Stimulated activated CD4-positive, alpha-beta T cell treated with anti-CD3 and anti-CD28 coated beads, Interleukin-4, amount 100 ng/mL, for 24 hours (primary cell): ENCODE results near the gene TRPM4.

Source experiments
- DNase-seq: peaks from one replicate; pipeline ENCODE4 v3.0.0-alpha.2; 2020

The TRPM4 gene

DNA sequence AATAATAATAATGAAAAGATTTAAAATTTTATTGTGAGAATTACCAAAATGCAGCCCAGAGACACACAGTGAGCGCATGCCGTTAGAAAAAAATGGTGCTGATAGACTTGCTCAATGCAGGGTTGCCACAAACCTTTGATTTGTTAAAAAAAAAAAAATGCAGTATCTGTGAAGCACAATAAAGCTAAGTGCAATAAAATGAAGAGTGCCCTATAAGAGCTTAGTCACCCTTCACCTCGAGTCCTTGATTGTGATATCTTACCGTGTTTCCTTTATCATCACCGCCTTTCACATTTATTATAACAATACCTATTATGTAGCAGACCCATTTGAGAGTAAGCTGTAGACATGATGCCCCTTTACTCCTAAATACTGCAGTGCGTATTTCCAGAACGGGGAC is 84.2 kb downstream of the TRPM4 start:
- no peak for DNase-seq

DNA sequence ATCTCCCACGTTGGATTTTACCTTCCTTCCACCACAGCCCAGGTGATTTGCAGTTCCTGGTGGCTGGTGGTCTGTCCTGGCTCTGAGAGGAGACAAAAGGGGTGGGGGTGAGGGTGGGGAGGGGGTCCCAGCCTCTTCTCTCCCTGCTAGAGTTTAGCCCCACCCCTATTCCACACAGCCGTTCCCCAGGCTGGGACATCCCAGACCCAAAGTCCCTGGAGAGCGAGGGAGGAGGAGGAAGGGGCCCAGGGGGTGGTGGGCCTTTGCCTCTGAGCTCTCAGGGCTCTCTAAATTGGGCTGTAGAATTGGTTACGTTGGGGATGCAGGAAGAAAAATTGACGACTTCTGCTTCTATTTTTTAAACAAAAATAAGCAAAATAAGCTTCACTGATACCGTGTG is 85.5 kb downstream of the TRPM4 start:
- DNase-seq = no peak

- DNase-seq = no peak
Observed at GRCh38 chr19:49243726-49244125, 86.1 kb downstream of the TRPM4 start.

DNA sequence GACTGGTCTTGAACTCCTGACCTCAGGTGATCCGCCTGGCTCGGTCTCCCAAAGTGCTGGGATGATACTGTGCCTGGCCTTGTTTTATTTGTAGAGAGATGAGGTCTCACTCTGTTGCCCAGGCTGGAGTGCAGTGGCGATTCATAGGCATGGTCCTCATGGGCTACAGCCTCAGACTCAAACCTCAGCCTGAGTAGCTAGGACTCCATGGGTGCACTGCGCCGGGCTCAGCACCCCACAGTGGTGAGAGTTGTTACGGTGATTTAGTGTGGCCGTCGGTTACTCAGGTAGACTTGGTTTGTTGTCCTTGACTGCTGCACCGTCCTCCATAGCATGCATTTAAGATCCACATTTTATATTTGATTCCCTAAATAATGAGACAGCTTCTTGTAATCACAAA is 86.7 kb downstream of the TRPM4 start:
- no peak for DNase-seq

DNA sequence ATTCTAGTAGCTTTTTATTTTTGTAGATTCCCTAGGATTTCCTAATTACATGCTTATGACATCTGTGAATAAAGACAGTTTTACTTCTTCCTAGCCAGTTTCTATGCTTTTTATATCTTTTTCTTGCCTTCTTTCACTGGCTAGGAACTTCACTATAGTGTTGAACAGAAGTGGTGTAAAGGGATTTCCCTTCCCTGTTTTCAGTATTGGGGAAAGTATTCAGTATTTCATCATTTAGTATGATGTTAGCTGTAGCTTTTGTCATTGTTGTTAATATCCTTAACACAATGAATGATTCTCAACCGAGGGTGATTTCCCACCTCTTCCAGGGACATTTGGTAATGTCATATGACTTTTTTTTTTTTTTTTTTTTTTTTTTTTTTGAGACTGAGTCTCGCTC is 90.1 kb downstream of the TRPM4 start:
- no peak for DNase-seq

GRCh38 chr19:49249933-49250332 is 92.3 kb downstream of the TRPM4 start:
- no peak for DNase-seq

DNA sequence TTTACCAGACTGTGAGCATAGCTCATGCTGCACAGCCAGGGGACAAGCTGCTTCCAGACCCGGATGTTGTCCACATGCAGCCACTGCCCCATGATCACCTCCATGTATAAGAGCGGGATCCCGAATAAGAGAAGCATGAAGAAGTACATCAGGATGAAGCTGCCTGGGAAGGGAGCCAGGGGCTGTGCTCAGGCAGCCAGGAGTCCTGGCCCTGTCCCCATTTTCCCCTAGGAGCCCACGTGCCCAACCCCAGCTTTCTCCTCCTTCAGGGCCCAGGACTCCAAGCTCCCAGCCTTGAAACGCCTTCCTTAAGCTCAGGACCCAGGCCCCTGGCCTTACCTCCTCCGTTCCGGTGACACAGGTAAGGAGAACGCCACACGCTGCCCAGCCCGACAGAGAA is 98.1 kb downstream of the TRPM4 start:
- DNase-seq = no peak

DNA sequence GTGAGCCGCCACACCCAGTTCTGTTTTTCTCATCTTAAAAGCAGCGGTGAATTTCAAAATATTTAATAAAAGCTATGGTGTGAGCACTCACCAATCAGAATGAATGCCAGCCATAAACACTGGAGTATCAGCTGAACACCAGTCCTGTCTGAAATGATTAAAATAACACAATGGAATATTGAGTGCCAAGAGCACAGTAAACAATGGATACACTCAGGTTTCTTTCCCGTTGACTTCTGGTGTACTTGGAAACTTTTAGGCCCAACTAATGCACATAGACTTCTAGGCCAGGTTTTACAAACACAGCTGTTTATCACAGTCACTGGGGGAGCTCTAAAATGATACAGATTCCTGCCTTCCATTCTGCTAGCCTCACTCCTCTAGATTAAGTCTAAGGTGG is 99.1 kb downstream of the TRPM4 start:
- DNase-seq = no peak
